ENCODE measurements around the gene HRH1.
"Not testable (repeated sequence)": the region's sequence is repeated elsewhere in the genome, so short reads cannot be mapped to it uniquely, and the experiment has no call there.

HRH1 gene

DNA sequence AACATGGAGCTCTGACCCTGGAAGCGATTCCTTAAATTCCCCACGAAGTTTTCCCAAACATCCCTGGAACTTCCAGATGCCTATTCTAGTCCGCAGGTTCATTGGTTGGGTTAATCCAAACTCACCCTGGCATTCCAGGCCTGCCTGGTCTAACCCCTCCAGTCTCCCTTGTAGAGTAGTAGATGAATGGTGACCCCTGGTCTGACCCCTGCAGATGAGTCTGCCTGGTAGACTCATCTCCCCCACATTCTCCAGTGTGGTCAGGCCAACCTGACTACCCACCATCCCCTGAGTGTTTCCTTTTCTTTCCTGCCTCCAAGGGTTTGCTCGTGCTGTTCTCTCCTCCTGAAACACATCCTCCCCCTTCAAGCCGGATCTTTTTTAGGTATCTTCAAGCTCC is 10.8 kb upstream of the HRH1 start:
- no peak for DNase-seq

DNA sequence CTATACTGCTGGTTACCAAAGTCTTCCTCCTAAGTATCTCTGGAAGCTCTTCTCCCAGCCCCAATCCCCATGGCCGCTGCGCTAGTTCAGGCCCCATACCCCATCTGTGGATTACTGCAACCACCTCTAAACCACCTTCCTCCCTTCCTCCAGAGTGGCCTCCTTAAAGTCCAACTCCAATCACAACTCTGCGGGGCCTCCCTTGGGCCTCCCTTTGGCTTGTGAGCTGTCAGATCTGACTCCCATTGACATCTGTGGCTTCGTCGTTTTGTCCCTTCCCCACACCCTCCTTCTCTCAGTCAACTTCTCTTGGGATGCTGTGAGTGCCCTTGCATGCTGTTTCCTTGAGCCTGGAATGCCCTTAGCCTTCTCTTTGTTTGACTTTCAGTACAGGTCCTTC is 9.3 kb upstream of the HRH1 start:
- no peak for DNase-seq

DNA sequence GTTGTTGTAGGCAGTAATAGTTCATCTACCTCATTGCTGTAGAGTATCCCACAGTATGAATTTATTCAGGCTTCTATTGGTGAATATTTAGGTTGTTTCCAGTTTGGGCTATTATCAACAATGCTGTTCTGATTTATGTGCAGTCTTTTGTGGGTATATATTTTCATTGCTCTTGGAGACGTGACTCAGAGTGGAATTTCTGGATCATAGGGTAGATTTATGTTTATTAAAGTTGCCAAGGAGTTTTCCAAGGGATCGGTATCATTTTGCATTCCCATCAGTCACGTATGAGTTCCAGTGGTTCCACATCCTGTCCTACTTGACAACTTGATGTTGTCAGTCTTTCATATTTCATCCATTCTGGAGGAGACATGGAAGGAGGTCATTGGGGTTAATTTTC is 8.4 kb upstream of the HRH1 start:
- DNase-seq, result no peak

DNA sequence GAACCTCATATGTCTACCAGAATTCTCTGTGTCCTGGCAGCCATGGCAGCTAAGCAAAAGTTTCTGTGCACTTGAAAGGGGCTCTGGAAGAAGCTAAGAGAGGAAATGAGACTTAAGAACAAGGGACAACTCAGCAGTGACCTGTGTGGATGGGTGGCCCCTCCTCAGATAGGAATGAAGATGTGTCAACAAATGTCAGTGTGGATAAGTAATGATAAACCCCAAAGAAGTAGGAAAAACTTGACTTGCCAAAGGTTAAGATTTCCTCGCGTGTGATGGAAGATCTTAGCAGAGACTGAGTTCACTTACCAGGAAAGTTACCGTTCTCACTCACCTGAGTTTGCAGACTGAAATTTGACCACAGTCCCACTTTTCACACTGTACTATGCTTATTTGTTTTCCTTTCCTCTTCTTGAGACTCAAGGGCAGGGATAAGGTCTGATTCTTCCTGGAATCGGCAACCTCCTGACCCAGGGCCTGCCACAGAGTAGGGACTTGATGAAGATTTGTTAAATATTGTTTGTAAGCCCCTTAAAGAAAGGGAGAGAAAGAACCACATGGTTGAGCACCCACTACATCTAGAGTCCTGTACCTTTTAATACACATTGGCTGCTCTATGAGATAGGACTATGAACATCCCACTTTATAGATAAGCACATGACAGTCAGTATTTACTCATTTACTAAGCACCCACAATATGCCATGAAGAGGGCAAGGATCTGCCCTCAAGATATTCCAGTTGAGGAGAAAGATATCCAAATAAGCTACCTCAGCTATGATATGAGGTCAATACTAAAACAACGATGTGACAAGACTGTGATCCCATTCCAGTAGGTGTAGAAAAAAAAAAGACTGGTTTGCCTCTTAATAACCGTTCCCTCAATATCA is 7.3 kb upstream of the HRH1 start:
- no peak for DNase-seq

DNA sequence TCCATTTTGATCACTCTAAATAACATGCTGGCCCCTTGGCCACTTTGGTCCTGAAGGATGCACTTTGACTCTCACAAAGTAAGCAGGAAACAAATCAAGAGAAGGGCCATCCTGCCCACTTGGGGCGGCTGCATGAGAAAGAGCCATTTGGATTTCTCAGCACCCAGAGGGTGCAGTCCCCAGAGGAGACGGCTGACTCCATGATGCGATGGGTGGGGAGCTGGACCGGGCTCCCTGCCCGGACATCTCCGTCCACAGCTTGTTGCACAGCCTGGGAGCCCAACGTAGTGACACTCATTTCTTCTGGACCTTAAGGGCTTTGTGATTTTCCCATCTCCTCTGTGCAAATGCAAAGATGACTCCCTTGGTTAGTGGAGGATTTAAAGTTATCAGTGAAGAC is 4.0 kb upstream of the HRH1 start:
- DNase-seq, result no peak

DNA sequence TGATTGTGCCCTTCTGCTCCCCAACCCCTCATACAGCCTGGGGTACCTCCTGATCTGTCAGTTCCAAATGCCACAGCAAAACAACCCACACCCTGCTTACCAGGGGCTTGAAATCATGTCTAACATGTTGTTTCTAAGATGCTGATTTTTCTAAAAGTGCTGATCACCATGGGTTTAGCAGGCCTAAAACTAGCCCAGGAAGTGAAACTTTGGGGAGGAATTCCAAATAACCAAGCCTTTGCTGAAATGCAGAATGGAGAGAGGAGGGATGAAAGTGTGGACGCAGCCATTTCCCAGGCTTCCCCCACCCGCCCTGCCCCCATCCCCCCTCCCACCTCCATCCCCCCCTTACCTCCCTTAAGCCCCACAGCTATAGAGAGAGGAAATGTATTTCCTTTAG is 2.0 kb upstream of the HRH1 start:
- DNase-seq, result no peak

DNA sequence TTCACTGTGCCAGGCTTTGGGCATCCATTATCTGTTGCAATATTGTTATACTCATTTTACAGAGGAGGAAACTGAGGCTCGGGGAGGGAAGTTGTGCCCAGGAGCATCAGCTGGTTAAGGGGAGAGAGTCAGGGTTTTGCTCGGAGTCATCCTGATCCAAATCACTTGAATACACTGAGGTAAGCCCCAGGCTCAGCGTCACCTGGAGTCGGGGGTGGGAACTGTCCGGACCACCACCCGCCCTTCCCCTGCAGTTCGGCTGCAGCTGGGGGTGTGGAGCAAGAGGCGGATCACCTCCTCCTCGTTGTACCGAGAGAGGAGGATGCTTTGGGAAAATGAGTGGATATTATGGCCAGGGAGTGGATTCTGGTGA is 646 bp downstream of the HRH1 start:
- DNase-seq, result no peak

DNA sequence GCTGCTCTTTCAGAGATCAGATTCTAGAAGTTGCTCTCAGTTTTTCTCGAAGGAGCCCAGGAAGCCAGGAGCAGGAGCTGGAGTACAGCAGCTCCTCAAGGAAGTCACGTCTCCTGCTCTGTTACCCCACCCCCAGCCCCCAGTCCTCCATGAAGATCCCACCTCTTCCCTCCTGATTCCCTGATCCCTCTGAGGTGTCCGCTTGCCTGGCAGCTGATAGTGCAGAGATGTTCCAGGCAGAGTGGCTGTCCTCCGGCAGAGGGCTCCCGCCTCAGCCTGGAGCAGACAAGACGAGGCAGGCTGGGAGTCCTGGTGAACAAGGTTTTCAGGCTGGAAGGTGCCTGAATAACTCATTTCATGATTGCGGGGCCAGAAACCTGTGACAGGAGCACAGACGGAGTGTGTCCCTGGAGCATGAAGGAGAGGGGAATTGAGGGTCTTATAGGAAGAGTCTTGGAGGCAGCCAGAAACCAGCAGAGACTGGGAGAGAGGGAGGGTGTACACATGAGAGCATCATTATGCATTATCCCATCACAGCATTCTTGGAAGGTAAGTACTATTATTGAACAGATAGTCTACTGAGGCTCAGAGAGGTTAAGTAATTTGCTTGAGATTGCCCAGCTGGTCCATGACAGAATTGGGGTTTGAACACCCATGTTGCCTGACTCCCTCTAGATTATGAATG is 1.2 kb downstream of the HRH1 start:
- no peak for DNase-seq

DNA sequence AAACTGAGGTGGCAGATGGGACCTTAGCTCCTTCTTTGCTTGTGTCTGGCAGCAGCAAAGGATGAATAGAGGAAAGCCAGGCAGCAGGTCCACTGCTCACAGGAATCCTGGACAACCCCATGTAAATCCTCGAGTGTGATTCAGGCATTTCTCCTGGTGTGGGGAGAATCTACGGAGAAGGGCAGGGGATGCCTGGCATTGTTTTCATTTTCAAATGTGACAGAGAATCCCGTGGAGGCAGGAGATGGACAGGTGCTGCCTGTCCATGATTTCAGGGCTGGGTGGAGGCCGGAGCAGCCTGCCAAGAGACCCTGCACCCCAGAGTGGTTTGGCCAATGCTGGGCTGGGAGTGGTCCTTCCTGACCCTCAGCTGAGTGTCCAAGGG is 1.7 kb downstream of the HRH1 start:
- no peak for DNase-seq

DNA sequence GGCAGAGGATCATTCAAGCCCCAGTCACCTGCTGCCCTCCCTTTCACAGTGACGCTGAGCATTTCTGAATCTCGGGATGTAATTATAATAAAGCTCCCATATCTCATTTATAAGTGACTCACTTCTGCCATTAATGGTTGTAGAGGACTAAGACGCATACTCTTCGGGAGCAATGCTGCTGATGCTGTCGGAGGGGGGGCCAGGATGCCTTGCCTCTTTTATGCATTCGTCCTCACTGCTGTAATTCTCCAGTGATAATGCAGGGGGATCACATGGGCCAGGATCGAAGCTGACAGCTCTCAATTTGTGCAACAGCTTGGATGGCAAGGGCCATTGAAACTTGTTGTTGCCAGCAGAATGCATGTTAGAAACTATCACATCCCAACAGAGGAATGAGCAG is 3.1 kb downstream of the HRH1 start:
- DNase-seq, result no peak

DNA sequence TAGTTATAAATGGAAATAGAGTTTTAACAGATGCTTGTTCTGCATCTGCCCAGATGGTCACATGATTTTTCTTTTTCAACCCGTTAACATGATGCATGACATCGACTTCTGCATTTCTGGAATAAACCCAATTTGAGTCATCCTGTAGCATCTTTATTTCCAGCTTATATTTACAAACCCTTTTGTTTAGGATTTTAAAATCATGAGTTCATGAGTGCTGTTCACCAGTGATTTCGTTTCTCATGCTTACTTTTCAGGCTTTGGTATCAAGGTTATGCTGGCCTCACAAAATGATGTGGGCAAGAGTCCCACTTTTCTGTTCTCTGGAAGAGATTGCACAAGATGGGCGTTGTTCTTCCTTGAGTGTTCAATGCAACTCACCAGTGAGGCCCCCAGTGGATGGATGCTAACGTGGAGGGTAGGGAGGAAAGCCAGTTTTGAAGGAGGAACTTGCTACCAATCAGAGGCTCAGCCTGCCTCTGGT is 5.2 kb downstream of the HRH1 start:
- DNase-seq, result no peak

DNA sequence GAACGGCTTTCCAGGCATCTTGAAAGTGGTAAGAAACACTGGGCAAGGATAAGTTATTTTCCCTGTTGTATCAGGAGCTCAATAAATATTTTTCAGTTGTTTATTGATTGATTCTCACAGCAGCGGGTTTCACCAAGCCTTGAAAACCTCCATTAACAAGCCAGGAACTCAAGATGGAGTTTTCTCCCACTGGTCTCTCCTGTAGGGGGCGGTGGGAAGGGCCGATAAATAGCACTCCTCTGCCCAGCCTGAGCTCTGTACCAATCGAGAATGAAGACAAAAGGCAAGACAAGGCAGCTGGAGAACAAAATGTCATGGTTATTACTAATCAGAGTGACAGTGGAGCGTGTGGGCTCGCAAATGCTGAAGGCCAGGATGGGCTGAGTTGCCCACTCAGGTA is 7.4 kb downstream of the HRH1 start:
- no peak for DNase-seq

DNA sequence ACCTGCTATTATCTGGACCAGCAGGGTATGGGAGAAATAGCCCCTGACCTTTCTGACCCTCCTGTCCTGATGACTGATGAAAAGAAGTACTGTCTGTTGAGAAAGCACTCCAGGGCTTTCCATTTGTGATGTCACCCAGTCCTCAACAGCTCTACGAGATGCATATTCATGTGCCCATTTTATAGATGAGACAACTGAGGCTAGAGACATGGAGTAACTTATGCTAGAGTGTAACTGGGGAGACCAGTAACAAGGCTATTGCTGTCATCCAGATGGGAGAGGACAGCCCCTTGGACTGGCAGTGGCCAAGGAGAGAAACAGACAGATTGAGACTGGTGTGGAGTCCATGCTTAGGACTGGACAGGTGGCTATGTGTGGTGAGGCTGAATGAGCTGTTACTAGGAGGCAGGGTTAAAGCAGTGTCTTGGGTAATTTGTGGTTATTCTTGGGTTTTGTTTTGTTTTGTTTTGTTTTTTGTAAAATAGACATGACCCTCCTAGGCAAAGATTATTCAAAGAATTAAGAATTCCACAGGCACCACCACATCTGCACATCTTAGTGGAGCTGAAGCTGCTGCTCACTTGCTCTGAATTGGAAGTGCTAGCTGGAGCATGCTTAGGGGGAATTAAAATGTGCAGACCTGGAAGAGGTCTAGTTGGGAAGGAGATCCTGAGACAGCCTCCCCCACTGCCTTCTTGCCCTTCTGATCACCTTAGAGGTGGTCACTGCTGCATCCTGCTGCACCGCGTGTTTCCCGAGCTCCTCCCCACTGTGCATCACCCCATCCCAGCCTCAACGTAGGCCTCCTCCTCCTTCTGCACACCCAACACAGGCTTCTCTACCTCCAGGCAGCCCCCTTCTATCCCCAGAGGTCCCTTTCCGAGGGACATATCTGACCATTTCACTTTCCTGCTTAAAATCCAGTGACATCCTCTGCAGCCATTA is 8.4 kb downstream of the HRH1 start:
- DNase-seq, result no peak

DNA sequence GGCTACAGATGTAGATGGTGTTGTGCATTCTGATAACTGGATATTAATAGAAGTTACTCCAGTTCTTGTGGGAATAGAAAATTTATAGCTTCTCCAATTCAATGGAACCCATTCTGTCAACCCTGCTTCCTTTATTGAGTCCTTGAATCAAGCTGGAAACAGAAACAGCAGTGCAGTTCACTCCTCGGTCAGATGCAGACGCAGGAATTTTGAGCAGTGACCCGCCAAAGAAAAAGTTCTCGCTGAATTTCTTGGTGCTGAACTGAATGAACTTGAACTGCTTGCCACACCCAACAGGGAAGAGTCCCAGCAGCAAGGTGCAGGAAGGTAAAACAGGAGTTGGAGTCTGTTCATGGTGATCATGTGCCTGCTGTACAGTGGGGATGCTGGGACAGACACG is 10.3 kb downstream of the HRH1 start:
- DNase-seq, result no peak

DNA sequence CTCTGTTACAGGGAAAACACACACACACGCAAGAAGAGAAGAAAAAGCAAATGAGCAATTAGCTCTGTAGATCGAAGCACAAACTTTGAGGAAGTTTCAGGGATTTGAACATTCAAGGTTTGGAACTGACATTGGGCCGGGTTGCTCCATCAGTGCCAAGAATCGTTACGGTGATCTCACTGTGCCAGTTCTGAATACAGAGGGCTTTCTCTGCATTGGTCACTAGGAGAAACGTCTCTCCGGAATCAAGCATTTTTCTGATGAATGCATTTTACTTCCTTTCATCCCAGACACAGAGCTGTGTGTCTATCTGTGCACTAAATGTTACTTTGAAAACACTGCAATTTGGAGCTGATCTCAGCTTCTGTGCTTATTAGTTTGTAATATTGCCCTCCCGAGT is 11.2 kb downstream of the HRH1 start:
- DNase-seq, result no peak

DNA sequence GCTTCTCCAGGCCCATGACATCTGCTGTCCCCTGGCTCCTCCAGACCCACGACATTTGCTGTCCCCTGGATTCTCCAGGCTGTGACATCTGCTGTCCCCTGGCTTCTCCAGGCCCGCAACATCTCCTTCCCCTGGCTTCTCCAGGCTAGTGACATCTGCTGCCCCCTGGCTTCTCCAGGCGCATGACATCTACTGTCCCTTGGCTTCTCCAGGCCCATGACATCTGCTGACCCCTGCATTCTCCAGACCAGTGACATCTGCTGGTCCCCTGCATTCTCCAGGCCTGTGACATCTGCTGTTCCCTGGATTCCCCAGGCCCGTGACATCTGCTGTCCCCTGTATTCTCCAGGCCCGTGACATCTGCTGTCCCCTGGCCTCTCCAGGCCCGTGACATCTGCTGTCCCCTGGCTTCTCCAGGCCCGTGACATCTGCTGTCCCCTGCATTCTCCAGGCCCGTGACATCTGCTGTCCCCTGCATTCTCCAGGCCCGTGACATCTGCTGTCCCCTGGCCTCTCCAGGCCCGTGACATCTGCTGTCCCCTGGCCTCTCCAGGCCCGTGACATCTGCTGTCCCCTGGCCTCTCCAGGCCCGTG is 12.6 kb downstream of the HRH1 start:
- DNase-seq, result not testable (repeated sequence)

DNA sequence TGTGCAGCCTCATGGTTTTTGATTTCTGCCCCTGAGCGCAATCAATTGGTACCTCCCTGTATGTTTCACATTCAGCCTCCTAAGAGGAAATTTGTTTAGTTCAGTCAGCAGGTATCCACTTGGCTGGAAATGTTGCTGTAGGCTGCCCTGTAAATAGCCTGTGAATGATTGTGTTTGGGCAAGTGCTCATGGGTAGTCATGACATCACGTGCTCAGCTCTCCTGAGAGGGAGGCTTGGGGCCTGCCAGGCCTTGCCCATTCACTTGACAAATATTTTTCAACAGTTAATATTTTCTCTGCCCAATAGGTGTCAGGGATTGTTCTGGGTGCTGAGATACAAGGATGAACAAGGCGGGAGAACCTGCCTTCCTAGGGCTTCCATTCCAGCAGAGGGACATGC is 13.3 kb downstream of the HRH1 start:
- no peak for DNase-seq

DNA sequence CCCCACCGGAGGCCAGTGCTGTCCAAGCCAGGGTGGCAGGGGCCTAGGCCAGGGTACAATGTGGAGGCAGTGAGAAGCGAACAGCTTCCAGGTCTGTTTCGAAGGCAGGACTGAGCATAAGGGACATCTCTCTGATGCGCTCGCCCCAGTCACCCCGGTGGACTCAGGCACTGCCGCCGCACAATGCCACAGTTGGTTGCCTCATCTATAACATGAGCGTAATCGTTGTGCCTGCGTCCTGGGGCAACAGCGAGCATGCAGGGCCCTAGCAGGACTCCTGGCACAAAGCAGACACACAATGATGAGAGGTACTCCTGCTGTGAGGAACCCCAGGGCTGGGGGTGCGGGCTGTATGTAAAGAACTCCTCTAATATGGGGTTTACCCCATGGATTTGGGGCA is 14.1 kb downstream of the HRH1 start:
- no peak for DNase-seq

DNA sequence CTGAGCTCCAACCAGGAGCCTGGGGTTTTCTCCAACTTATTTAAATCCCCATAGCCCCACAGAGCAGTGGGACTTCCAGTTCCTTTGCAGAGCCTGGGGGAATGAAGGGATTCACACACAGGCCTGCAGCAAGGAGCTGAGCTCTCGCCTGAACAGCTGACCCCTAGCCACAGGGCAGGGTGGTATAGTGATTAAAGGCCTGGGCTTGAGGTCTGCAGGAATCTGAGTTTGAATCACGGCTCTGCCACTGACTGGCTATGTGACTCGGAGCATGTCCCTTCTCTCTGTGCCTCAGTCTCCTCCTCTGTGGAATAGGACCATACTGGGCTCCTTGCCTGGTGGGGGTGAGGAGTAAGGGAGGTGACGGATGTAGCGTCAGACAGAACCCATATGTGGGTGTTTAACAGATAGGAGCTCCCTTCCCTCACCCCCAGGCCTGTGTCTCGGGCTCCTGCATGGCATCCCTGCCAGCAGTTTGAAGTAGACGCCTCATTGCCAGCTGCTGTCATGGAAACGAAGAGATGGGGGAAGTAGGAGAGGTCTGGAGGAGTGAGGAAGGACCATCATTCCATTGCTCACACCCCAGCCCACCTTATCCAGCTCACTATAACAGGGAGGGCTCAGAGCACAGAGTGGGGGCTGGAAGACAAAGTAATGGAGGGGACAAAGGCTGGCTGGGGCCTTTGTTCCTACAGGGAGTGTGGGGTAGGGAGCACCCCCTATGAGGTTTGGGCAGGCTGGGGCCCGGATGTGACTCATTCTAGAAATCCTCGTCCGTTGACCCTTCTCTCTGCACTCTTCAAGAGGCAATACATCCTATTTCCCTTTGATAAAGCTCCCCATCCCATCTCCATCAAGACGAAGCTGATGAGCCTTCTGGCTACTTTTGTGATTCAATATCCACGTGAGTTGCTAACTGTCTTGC is 14.8 kb downstream of the HRH1 start:
- no peak for DNase-seq

DNA sequence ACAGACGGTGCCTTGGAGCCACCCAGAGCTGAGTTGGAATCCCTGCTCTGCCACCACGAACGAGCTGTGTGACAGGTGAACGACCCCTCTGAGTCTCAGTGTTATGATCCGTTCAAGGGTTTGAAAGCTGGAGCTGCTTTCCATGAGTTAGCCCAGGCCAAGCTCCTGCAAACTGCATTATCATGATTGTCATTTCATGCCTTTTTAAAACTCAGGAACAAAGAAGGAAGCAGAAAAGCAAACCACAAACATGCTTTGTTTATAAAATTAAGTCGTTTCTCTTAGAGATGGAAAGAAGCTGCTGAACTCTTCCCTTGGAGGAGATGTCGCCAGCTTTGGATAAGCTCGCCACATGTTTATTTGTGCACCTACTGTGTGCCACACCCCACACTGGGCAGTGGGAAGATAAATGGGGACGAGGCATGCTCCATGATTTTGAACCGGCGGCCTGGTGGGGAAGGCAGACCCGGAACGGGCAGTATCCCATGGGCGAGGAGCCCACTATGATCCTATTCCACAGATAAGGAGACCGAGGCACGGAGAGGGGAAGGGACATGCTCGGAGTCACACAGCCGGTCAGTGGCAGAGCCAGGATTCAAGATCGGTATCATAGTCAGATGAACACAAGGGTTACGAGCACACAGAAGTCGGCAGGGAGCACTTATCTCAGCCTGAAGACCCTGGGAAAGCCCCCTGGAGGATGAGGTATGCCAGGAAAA is 15.9 kb downstream of the HRH1 start:
- DNase-seq, result no peak

DNA sequence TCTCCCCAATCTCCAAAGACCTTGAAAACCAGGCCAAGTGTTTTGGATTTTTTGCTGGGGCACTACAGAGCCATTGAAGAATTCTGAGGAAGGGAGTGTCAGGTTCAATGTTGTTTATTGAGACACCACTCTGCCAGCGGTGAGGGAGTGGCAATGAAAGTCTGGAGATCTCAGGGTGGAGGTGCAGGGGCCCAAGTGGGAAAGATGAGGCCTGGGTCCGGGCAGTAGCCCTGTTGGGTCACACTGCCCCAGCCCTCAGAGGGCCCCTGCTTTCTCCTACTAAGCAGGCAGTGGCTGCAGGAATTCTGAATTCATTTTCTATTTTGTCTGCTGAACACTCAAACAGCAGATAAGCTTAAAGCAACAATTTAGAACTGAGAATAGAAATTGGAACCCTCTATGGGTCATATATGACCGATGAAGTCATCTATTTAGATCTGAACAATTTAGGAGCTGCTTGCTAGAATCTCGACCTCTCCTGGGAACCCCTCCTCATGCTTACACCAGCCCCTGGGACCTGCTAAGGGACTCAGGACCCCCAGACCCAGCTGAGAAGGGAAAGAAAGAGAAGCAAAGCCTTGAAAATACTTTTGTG is 17.9 kb downstream of the HRH1 start:
- no peak for DNase-seq
